Esophagus mucosa (tissue), 1 donor: ENCODE data around the gene VLDLR. TPM values are rescaled to one million over a fixed set of nuclear protein-coding genes. Genes with fewer than 3 reads are reported as not detected.

Experiments
- total RNA-seq: library from RNA; stranded (reverse); gene quantifications from one replicate; pipeline ENCODE4 v1.2.4, GENCODE V29; 2023
- donor health status: DM: yes; HTN: yes; CAD: no.

Gene VLDLR
- total RNA-seq, 1 donor from 2014 or later = 26.6 TPM

Other genes starting within 250 kb of the VLDLR start
- not detected for gene KCNV2, start 95.7 kb downstream of the VLDLR start, total RNA-seq
- gene PUM3, start 222.3 kb downstream of the VLDLR start, total RNA-seq = 48.8 TPM